Measurements from ENCODE around the gene CD3D. TPM values are rescaled to one million over a fixed set of nuclear protein-coding genes. Genes with fewer than 3 reads are reported as not detected.
"Not testable (repeated sequence)": the region's sequence is repeated elsewhere in the genome, so short reads cannot be mapped to it uniquely, and the experiment has no call there.

Gene CD3D
- total RNA-seq, 4 donors from 2014 or later: 15.4 to 26.6 (median 21.1) TPM

GRCh38 chr11:118310781-118311485 is 31.6 kb downstream of the CD3D start:
- H3K27ac ChIP-seq: no peak overlapping the region

GRCh38 chr11:118310271-118310670 is 32.2 kb downstream of the CD3D start:
- TF ChIP-seq CTCF (IDR thresholded peaks at IDR 0.05): no peak
- no peak for TF ChIP-seq POLR2A (IDR thresholded peaks at IDR 0.05)
- Histone ChIP-seq H3K36me3 (no peaks in the 10 kb centered on the region), H3K9me3 (no peaks in the 10 kb centered on the region), H3K27me3 (no peaks in the 10 kb centered on the region), H3K4me1 (peaks cover 0 to 5% (median 2%) of the 10 kb centered on the region in 4 donors), H3K27ac (no peak overlapping the region), H3K4me3 (no peak overlapping the region)
- DNase-seq: no peak

More at GRCh38 chr11:118310781-118311485, 31.6 kb downstream of the CD3D start:
- Histone ChIP-seq H3K36me3 (no peaks in the 10 kb centered on the region), H3K4me3 (no peak overlapping the region), H3K9me3 (no peaks in the 10 kb centered on the region), H3K27me3 (no peaks in the 10 kb centered on the region), H3K4me1 (peaks cover 0 to 10% (median 5%) of the 10 kb centered on the region in 4 donors)
- no peak for TF ChIP-seq POLR2A (IDR thresholded peaks at IDR 0.05)
- TF ChIP-seq CTCF (IDR thresholded peaks at IDR 0.05): no peak
- DNase-seq: no peak

GRCh38 chr11:118308995-118309528 is 33.4 kb downstream of the CD3D start:
- H3K36me3 ChIP-seq, H3K27ac ChIP-seq, H3K4me1 ChIP-seq: not testable (repeated sequence)

GRCh38 chr11:118306556-118306955 is 35.9 kb downstream of the CD3D start:
- Histone ChIP-seq H3K36me3 (no peaks in the 10 kb centered on the region), H3K9me3 (no peaks in the 10 kb centered on the region), H3K27me3 (no peaks in the 10 kb centered on the region), H3K4me1 (no peaks in the 10 kb centered on the region), H3K4me3 (peak overlapping the region in 1 of 4 donors; percentile 27), H3K27ac (peak overlapping the region in 2 of 4 donors; percentile 19 to 68)
- TF ChIP-seq POLR2A (IDR thresholded peaks at IDR 0.05) (no peak), CTCF (IDR thresholded peaks at IDR 0.05) (no peak)
- DNase-seq: no peak

More at GRCh38 chr11:118308995-118309528, 33.4 kb downstream of the CD3D start:
- H3K27me3 ChIP-seq, H3K4me3 ChIP-seq, DNase-seq, H3K9me3 ChIP-seq: not testable (repeated sequence)

- no peaks in the 10 kb centered on the region for H3K36me3 ChIP-seq
- peak in 2 of 3 donors; percentile 43 to 72 for DNase-seq
- no peaks in the 10 kb centered on the region for H3K27me3 ChIP-seq
- peak in 1 of 2 donors; percentile 3 for TF ChIP-seq POLR2A (IDR thresholded peaks at IDR 0.05)
- no peak for TF ChIP-seq CTCF (IDR thresholded peaks at IDR 0.05)
- H3K4me1 ChIP-seq: no peaks in the 10 kb centered on the region
- H3K4me3 ChIP-seq: peak overlapping the region; percentile 16 to 39 (median 31)
- no peaks in the 10 kb centered on the region for H3K9me3 ChIP-seq
- peak overlapping the region; percentile 68 to 73 (median 72) for H3K27ac ChIP-seq
Measured at GRCh38 chr11:118305726-118306125, 36.8 kb downstream of the CD3D start.

- peak in 2 of 3 donors; percentile 48 to 76 for DNase-seq
- H3K27ac ChIP-seq: peak within 1 kb of the TSS; percentile 68 to 73 (median 72)
Measured at GRCh38 chr11:118304568-118305248, 37.8 kb downstream of the CD3D start, which contains the start of gene CD3E. Gene CD3E, plus strand, starts transcription at chr11:118304730. Its CDS starts 223 bp downstream, at chr11:118304953.

More at GRCh38 chr11:118304568-118305248, 37.8 kb downstream of the CD3D start, which contains the start of gene CD3E:
- peak within 1 kb of the TSS; percentile 32 to 39 (median 36) for H3K4me3 ChIP-seq
- no peaks in the 10 kb centered on the region for H3K36me3 ChIP-seq
- H3K9me3 ChIP-seq: no peaks in the 10 kb centered on the region
- TF ChIP-seq CTCF (IDR thresholded peaks at IDR 0.05) (no peak), POLR2A (IDR thresholded peaks at IDR 0.05) (no peak)
- H3K4me1 ChIP-seq: no peaks in the 10 kb centered on the region
- H3K27me3 ChIP-seq: no peaks in the 10 kb centered on the region
